Caco-2 (cell line): ENCODE results near the gene GPR139. TPM values are rescaled to one million over a fixed set of nuclear protein-coding genes. Genes with fewer than 3 reads are reported as not detected.

Experiments
- BruUV-seq: library from RNA; stranded (reverse); fragments of 400-500 nt; replicated peaks from 2 replicates; lab custom pipeline; 2021; lab: Mats Ljungman, UMichigan
- CTCF ChIA-PET: fragments of 300-600 bp; sonication (Branson Sonifier 250); formaldehyde crosslinking; loops from one replicate; lab custom pipeline; 2022; ENCODE audit warnings: antibody characterized with exemption; lab: Charles Lee
- POLR2A ChIA-PET: fragments of 300-600 bp; sonication (Branson Sonifier 250); formaldehyde crosslinking; loops from one replicate; lab custom pipeline; 2022; ENCODE audit warnings: antibody characterized with exemption; lab: Charles Lee
- DNase-seq, 2 experiments: peaks; one replicate each; pipeline versions ENCODE4 v3.0.0 to v3.0.0-alpha.2; 2020 to 2022
- H3K27me3 ChIP-seq: replicated peaks from 2 replicates; pipeline ENCODE4 v1.6.0; 2011; ENCODE audit warnings: low read length; ENCODE audit not compliant: control insufficient read depth, insufficient read depth
- H3K36me3 ChIP-seq: 2 replicates; pipeline ENCODE4 v1.5.1; 2011; ENCODE audit warnings: low read length; ENCODE audit not compliant: control insufficient read depth, insufficient read depth
- H3K4me1 ChIP-seq: fragments of 250-450 bp; sonication (Bioruptor Pico); 2 replicates; pipeline ENCODE4 v1.5.1; 2020; ENCODE audit warnings: mild to moderate bottlenecking
- H3K4me3 ChIP-seq: 2 replicates; pipeline ENCODE4 v1.5.1; 2011; ENCODE audit warnings: low read depth, mild to moderate bottlenecking, control low read depth, low read length
- H3K9me3 ChIP-seq: fragments of 250-450 bp; sonication (Bioruptor Pico); 2 replicates; pipeline ENCODE4 v1.5.1; 2020; ENCODE audit warnings: mild to moderate bottlenecking, moderate library complexity
- H3K27ac Mint-ChIP-seq: one replicate; pipeline ENCODE4 v1.8.0; 2022; ENCODE audit warnings: mixed read lengths; ENCODE audit not compliant: unreplicated experiment
- H3K27me3 Mint-ChIP-seq: one replicate; pipeline ENCODE4 v1.8.0; 2022; ENCODE audit warnings: mixed read lengths; ENCODE audit not compliant: insufficient read depth, unreplicated experiment
- H3K36me3 Mint-ChIP-seq: one replicate; pipeline ENCODE4 v1.8.0; 2022; ENCODE audit warnings: mild to moderate bottlenecking, mixed read lengths; ENCODE audit not compliant: insufficient read depth, unreplicated experiment
- H3K4me1 Mint-ChIP-seq: one replicate; pipeline ENCODE4 v1.8.0; 2022; ENCODE audit warnings: low read depth, mixed read lengths; ENCODE audit not compliant: unreplicated experiment
- H3K4me3 Mint-ChIP-seq: one replicate; pipeline ENCODE4 v1.8.0; 2022; ENCODE audit warnings: mild to moderate bottlenecking, moderate library complexity, mixed read lengths; ENCODE audit not compliant: unreplicated experiment
- H3K9me3 Mint-ChIP-seq: one replicate; pipeline ENCODE4 v1.8.0; 2022; ENCODE audit warnings: mixed read lengths; ENCODE audit not compliant: unreplicated experiment
- CTCF ChIP-seq, 2 experiments: fragments of 200-600 bp in 1 of 2; IDR thresholded peaks; 1 replicate in 1 of 2; 2 replicates in 1 of 2; pipeline versions ENCODE4 v1.5.1 to v1.8.0; 2011 to 2022; ENCODE audit warnings: antibody characterized with exemption in 1 of 2, control low read depth in 1 of 2, inconsistent platforms in 1 of 2, low read depth in 1 of 2, low read length in 1 of 2, mild to moderate bottlenecking in 1 of 2, moderate library complexity in 1 of 2; ENCODE audit not compliant: insufficient read depth in 1 of 2, severe bottlenecking in 1 of 2, unreplicated experiment in 1 of 2
- intact Hi-C: fragments of 100-400 bp; cut with micrococcal nuclease; formaldehyde crosslinking; loops from one replicate; pipeline ENCODE4 v1.10.0; 2022; ENCODE audit not compliant: unreplicated experiment
- total RNA-seq: library from RNA; stranded (reverse); gene quantifications from 2 replicates; pipeline ENCODE4 v1.2.3, GENCODE V29; 2022

The GPR139 gene
- total RNA-seq, 1 experiment from 2014 or later: not detected

- peaks cover 6% of the 10 kb centered on the region for H3K27me3 Mint-ChIP-seq
- no peak overlapping the region for H3K27ac Mint-ChIP-seq
- Histone ChIP-seq H3K27me3 (no peaks in the 10 kb centered on the region), H3K9me3 (no peaks in the 10 kb centered on the region), H3K4me1 (no peaks in the 10 kb centered on the region), H3K4me3 (no peak overlapping the region), H3K36me3 (no peaks in the 10 kb centered on the region)
- BruUV-seq: no TSS peak
- CTCF ChIA-PET: no interaction called here
- H3K9me3 Mint-ChIP-seq: no peaks in the 10 kb centered on the region
- intact Hi-C loops: no loop called here
- POLR2A ChIA-PET: no interaction called here
- H3K36me3 Mint-ChIP-seq: no peaks in the 10 kb centered on the region
- no peak overlapping the region for H3K4me3 Mint-ChIP-seq
- no peaks in the 10 kb centered on the region for H3K4me1 Mint-ChIP-seq
- DNase-seq: no peak
- TF ChIP-seq CTCF (IDR thresholded peaks at IDR 0.05; ENCODE audit: insufficient read depth in 1 of 2, low read depth in 1 of 2, low read length in 1 of 2, severe bottlenecking in 1 of 2, unreplicated experiment in 1 of 2): no peak
Observed at GRCh38 chr16:20020083-20020482, 53.6 kb downstream of the GPR139 start.

GRCh38 chr16:20016234-20016633 lies 57.5 kb downstream of the GPR139 start:
- no peaks in the 10 kb centered on the region for H3K4me1 ChIP-seq
- H3K27me3 ChIP-seq: no peaks in the 10 kb centered on the region
- Mint-ChIP-seq H3K27ac (no peak overlapping the region), H3K27me3 (no peaks in the 10 kb centered on the region), H3K4me3 (no peak overlapping the region), H3K4me1 (no peaks in the 10 kb centered on the region), H3K9me3 (no peaks in the 10 kb centered on the region), H3K36me3 (no peaks in the 10 kb centered on the region)
- CTCF ChIA-PET: no interaction called here
- no TSS peak for BruUV-seq
- no peak overlapping the region for H3K4me3 ChIP-seq
- H3K9me3 ChIP-seq: no peaks in the 10 kb centered on the region
- no peaks in the 10 kb centered on the region for H3K36me3 ChIP-seq
- intact Hi-C loops: no loop called here
- no peak for TF ChIP-seq CTCF (IDR thresholded peaks at IDR 0.05; ENCODE audit: insufficient read depth in 1 of 2, low read depth in 1 of 2, low read length in 1 of 2, severe bottlenecking in 1 of 2, unreplicated experiment in 1 of 2)
- POLR2A ChIA-PET: no interaction called here
- DNase-seq: no peak

GRCh38 chr16:20004931-20005330 lies 68.8 kb downstream of the GPR139 start:
- no TSS peak for BruUV-seq
- CTCF ChIA-PET: no interaction called here
- POLR2A ChIA-PET: no interaction called here

More at GRCh38 chr16:20004931-20005330, 68.8 kb downstream of the GPR139 start:
- Histone ChIP-seq H3K27me3 (no peaks in the 10 kb centered on the region), H3K9me3 (no peaks in the 10 kb centered on the region), H3K4me3 (no peak overlapping the region), H3K4me1 (no peaks in the 10 kb centered on the region), H3K36me3 (no peaks in the 10 kb centered on the region)
- Mint-ChIP-seq H3K36me3 (no peaks in the 10 kb centered on the region), H3K27ac (no peak overlapping the region), H3K4me3 (no peak overlapping the region), H3K9me3 (no peaks in the 10 kb centered on the region), H3K4me1 (no peaks in the 10 kb centered on the region), H3K27me3 (peaks cover 21% of the 10 kb centered on the region)
- no peak for TF ChIP-seq CTCF (IDR thresholded peaks at IDR 0.05; ENCODE audit: insufficient read depth in 1 of 2, low read depth in 1 of 2, low read length in 1 of 2, severe bottlenecking in 1 of 2, unreplicated experiment in 1 of 2)
- DNase-seq: no peak
- intact Hi-C loops: no loop called here
